Activated naive CD8-positive, alpha-beta T cell (primary cell): ENCODE data around the gene MCTP1.

Experiments used
- H3K27ac Mint-ChIP-seq: one replicate; pipeline ENCODE4 v1.8.0; 2021; ENCODE audit warnings: mixed read lengths
- H3K27me3 Mint-ChIP-seq: one replicate; pipeline ENCODE4 v1.8.0; 2021; ENCODE audit warnings: mixed read lengths
- H3K36me3 Mint-ChIP-seq: one replicate; pipeline ENCODE4 v1.8.0; 2021; ENCODE audit warnings: mixed read lengths
- H3K4me1 Mint-ChIP-seq: one replicate; pipeline ENCODE4 v1.8.0; 2021; ENCODE audit warnings: low read depth, mixed read lengths
- H3K4me3 Mint-ChIP-seq: one replicate; pipeline ENCODE4 v1.8.0; 2021; ENCODE audit warnings: mild to moderate bottlenecking, mixed read lengths
- H3K9me3 Mint-ChIP-seq: one replicate; pipeline ENCODE4 v1.8.0; 2021; ENCODE audit warnings: low read depth, mixed read lengths

MCTP1 gene

GRCh38 chr5:95284572-95285408, at the start of gene MCTP1:
MCTP1 (minus strand) TSS chr5:95285094.
- peak within 1 kb of the TSS; percentile 84 for H3K4me3 Mint-ChIP-seq
- H3K36me3 Mint-ChIP-seq = no peaks in the 10 kb centered on the region
- H3K9me3 Mint-ChIP-seq = no peaks in the 10 kb centered on the region
- no peak within 1 kb of the TSS for H3K27ac Mint-ChIP-seq
- peaks cover 54% of the 10 kb centered on the region for H3K27me3 Mint-ChIP-seq
- H3K4me1 Mint-ChIP-seq = peaks cover 10% of the 10 kb centered on the region

- Mint-ChIP-seq H3K27me3 (peaks cover 5% of the 10 kb centered on the region), H3K4me1 (no peaks in the 10 kb centered on the region), H3K36me3 (no peaks in the 10 kb centered on the region), H3K9me3 (no peaks in the 10 kb centered on the region), H3K4me3 (no peak overlapping the region), H3K27ac (no peak overlapping the region)
These were observed 47.3 kb upstream of the MCTP1 start for GRCh38 chr5:95332158-95332557.

- Mint-ChIP-seq H3K36me3 (no peaks in the 10 kb centered on the region), H3K4me1 (no peaks in the 10 kb centered on the region), H3K27me3 (peaks cover 5% of the 10 kb centered on the region), H3K4me3 (no peak overlapping the region), H3K27ac (no peak overlapping the region), H3K9me3 (no peaks in the 10 kb centered on the region)
These were observed 46.5 kb upstream of the MCTP1 start for GRCh38 chr5:95331358-95331757.

- Mint-ChIP-seq H3K36me3 (no peaks in the 10 kb centered on the region), H3K27ac (no peak overlapping the region), H3K9me3 (no peaks in the 10 kb centered on the region), H3K27me3 (peaks cover 2% of the 10 kb centered on the region), H3K4me3 (no peak overlapping the region), H3K4me1 (no peaks in the 10 kb centered on the region)
These were observed 42.3 kb upstream of the MCTP1 start for GRCh38 chr5:95327211-95327610.

- H3K27me3 Mint-ChIP-seq = peaks cover 12% of the 10 kb centered on the region
- H3K36me3 Mint-ChIP-seq = no peaks in the 10 kb centered on the region
- H3K9me3 Mint-ChIP-seq = no peaks in the 10 kb centered on the region
- no peaks in the 10 kb centered on the region for H3K4me1 Mint-ChIP-seq
- no peak overlapping the region for H3K4me3 Mint-ChIP-seq
- no peak overlapping the region for H3K27ac Mint-ChIP-seq
These were observed 32.8 kb upstream of the MCTP1 start for GRCh38 chr5:95317687-95318086.

- H3K27ac Mint-ChIP-seq = no peak overlapping the region
- no peaks in the 10 kb centered on the region for H3K36me3 Mint-ChIP-seq
- H3K4me3 Mint-ChIP-seq = no peak overlapping the region
- H3K9me3 Mint-ChIP-seq = no peaks in the 10 kb centered on the region
- no peaks in the 10 kb centered on the region for H3K4me1 Mint-ChIP-seq
- H3K27me3 Mint-ChIP-seq = peaks cover 12% of the 10 kb centered on the region
These were observed 32.2 kb upstream of the MCTP1 start for GRCh38 chr5:95317085-95317484.

- H3K36me3 Mint-ChIP-seq = no peaks in the 10 kb centered on the region
- H3K4me3 Mint-ChIP-seq = no peak overlapping the region
- H3K4me1 Mint-ChIP-seq = no peaks in the 10 kb centered on the region
- no peak overlapping the region for H3K27ac Mint-ChIP-seq
- peaks cover 7% of the 10 kb centered on the region for H3K27me3 Mint-ChIP-seq
- H3K9me3 Mint-ChIP-seq = no peaks in the 10 kb centered on the region
These were observed 19.8 kb upstream of the MCTP1 start for GRCh38 chr5:95304711-95305110.

GRCh38 chr5:95298651-95299050, 13.8 kb upstream of the MCTP1 start:
- Mint-ChIP-seq H3K27me3 (peaks cover 14% of the 10 kb centered on the region), H3K27ac (no peak overlapping the region), H3K4me3 (no peak overlapping the region), H3K36me3 (no peaks in the 10 kb centered on the region), H3K9me3 (no peaks in the 10 kb centered on the region), H3K4me1 (no peaks in the 10 kb centered on the region)

GRCh38 chr5:95296291-95296690, 11.4 kb upstream of the MCTP1 start:
- no peaks in the 10 kb centered on the region for H3K4me1 Mint-ChIP-seq
- H3K4me3 Mint-ChIP-seq = no peak overlapping the region
- peaks cover 20% of the 10 kb centered on the region for H3K27me3 Mint-ChIP-seq
- no peak overlapping the region for H3K27ac Mint-ChIP-seq
- H3K36me3 Mint-ChIP-seq = no peaks in the 10 kb centered on the region
- H3K9me3 Mint-ChIP-seq = no peaks in the 10 kb centered on the region

- Mint-ChIP-seq H3K4me1 (peaks cover 10% of the 10 kb centered on the region), H3K4me3 (peak overlapping the region; percentile 84), H3K27me3 (peaks cover 55% of the 10 kb centered on the region), H3K36me3 (no peaks in the 10 kb centered on the region), H3K27ac (no peak overlapping the region), H3K9me3 (no peaks in the 10 kb centered on the region)
These were observed 488 bp upstream of the MCTP1 start for GRCh38 chr5:95285409-95285755.

GRCh38 chr5:95283761-95284571, 928 bp downstream of the MCTP1 start:
- Mint-ChIP-seq H3K36me3 (no peaks in the 10 kb centered on the region), H3K4me3 (peak overlapping the region; percentile 32), H3K9me3 (no peaks in the 10 kb centered on the region), H3K27ac (no peak overlapping the region), H3K27me3 (peaks cover 55% of the 10 kb centered on the region), H3K4me1 (peaks cover 10% of the 10 kb centered on the region)

- no peaks in the 10 kb centered on the region for H3K9me3 Mint-ChIP-seq
- H3K27ac Mint-ChIP-seq = no peak overlapping the region
- H3K27me3 Mint-ChIP-seq = peaks cover 49% of the 10 kb centered on the region
- H3K4me3 Mint-ChIP-seq = peak overlapping the region; percentile 75
- peaks cover 10% of the 10 kb centered on the region for H3K4me1 Mint-ChIP-seq
- H3K36me3 Mint-ChIP-seq = no peaks in the 10 kb centered on the region
These were observed 1.8 kb downstream of the MCTP1 start for GRCh38 chr5:95283022-95283615.

GRCh38 chr5:95281226-95281625, 3.7 kb downstream of the MCTP1 start:
- no peak overlapping the region for H3K4me3 Mint-ChIP-seq

GRCh38 chr5:95280401-95281095, 4.3 kb downstream of the MCTP1 start:
- Mint-ChIP-seq H3K4me1 (peaks cover 10% of the 10 kb centered on the region), H3K9me3 (no peaks in the 10 kb centered on the region), H3K4me3 (no peak overlapping the region), H3K27me3 (peaks cover 39% of the 10 kb centered on the region), H3K27ac (no peak overlapping the region), H3K36me3 (no peaks in the 10 kb centered on the region)

More at GRCh38 chr5:95281226-95281625, 3.7 kb downstream of the MCTP1 start:
- no peaks in the 10 kb centered on the region for H3K36me3 Mint-ChIP-seq
- peaks cover 10% of the 10 kb centered on the region for H3K4me1 Mint-ChIP-seq
- peaks cover 39% of the 10 kb centered on the region for H3K27me3 Mint-ChIP-seq
- no peaks in the 10 kb centered on the region for H3K9me3 Mint-ChIP-seq
- no peak overlapping the region for H3K27ac Mint-ChIP-seq

- H3K36me3 Mint-ChIP-seq = no peaks in the 10 kb centered on the region
- H3K4me3 Mint-ChIP-seq = no peak overlapping the region
- peaks cover 12% of the 10 kb centered on the region for H3K27me3 Mint-ChIP-seq
- H3K4me1 Mint-ChIP-seq = no peaks in the 10 kb centered on the region
- no peak overlapping the region for H3K27ac Mint-ChIP-seq
- no peaks in the 10 kb centered on the region for H3K9me3 Mint-ChIP-seq
These were observed 10.9 kb downstream of the MCTP1 start for GRCh38 chr5:95274011-95274410.
